Measurements from ENCODE around the gene TMEM184A.

The TMEM184A gene

GRCh38 chr7:1567049-1567771, 11.2 kb upstream of the TMEM184A start:
- DNase-seq: no peak

- DNase-seq: no peak
Measured at GRCh38 chr7:1566687-1567048, 10.7 kb upstream of the TMEM184A start.

GRCh38 chr7:1564603-1565022, 8.6 kb upstream of the TMEM184A start:
- no peak for DNase-seq

- no peak for DNase-seq
Measured at GRCh38 chr7:1563981-1564602, 8.1 kb upstream of the TMEM184A start.

- no peak for DNase-seq
Measured at GRCh38 chr7:1562597-1563051, 6.6 kb upstream of the TMEM184A start.

GRCh38 chr7:1562116-1562515, 6.1 kb upstream of the TMEM184A start:
- no peak for DNase-seq

- no peak for DNase-seq
Measured at GRCh38 chr7:1561036-1561940, 5.3 kb upstream of the TMEM184A start.

- DNase-seq: no peak
Measured at GRCh38 chr7:1560620-1561031, 4.6 kb upstream of the TMEM184A start.

GRCh38 chr7:1559626-1560590, 3.9 kb upstream of the TMEM184A start:
- no peak for DNase-seq

GRCh38 chr7:1558841-1559625, 3.0 kb upstream of the TMEM184A start:
- no peak for DNase-seq

GRCh38 chr7:1558181-1558811, 2.3 kb upstream of the TMEM184A start:
- DNase-seq: no peak

GRCh38 chr7:1557771-1558170, 1.8 kb upstream of the TMEM184A start:
- no peak for DNase-seq

GRCh38 chr7:1557006-1557405, 1.0 kb upstream of the TMEM184A start:
- DNase-seq: no peak

GRCh38 chr7:1555046-1555812, 776 bp downstream of the TMEM184A start:
- no peak for DNase-seq

GRCh38 chr7:1554333-1555045, 1.5 kb downstream of the TMEM184A start:
- no peak for DNase-seq

- DNase-seq: no peak
Measured at GRCh38 chr7:1553512-1554210, 2.3 kb downstream of the TMEM184A start.

GRCh38 chr7:1552200-1552599, 3.8 kb downstream of the TMEM184A start:
- no peak for DNase-seq

GRCh38 chr7:1550846-1551155, 5.2 kb downstream of the TMEM184A start:
- DNase-seq: no peak
